SK-N-SH (cell line): ENCODE results near the gene SLX4IP. TPM values are rescaled to one million over a fixed set of nuclear protein-coding genes. Genes with fewer than 3 reads are reported as not detected.

ENCODE experiments used
- CTCF ChIA-PET: fragments of 300-600, 350-600 bp; formaldehyde crosslinking; extraction: SDS; loops from one replicate; lab custom pipeline; 2021; lab: Yijun Ruan, JAX
- POLR2A ChIA-PET: fragments of 350-600 bp; sonication (Branson Sonifier 250); formaldehyde crosslinking; extraction: SDS; loops from one replicate; lab custom pipeline; 2020; ENCODE audit warnings: antibody characterized with exemption, inconsistent platforms; lab: Yijun Ruan, JAX
- DNase-seq: peaks from one replicate; pipeline ENCODE4 v3.0.0; 2012
- H2AFZ ChIP-seq: fragments of 200-600 bp; sonication (generic); 2 replicates; pipeline ENCODE4 v1.8.1; 2016; ENCODE audit warnings: antibody characterized with exemption, mild to moderate bottlenecking, low read depth
- H3F3A ChIP-seq: fragments of 200-600 bp; sonication (generic); replicated peaks from 2 replicates; pipeline ENCODE3; 2016; ENCODE audit warnings: antibody characterized with exemption, mild to moderate bottlenecking; ENCODE audit not compliant: insufficient read depth
- H3K27ac ChIP-seq, 2 experiments: fragments of 200-500 bp in 1 of 2; fragments of 200-600 bp in 1 of 2; sonication (Bioruptor generic) in 1 of 2; sonication (generic), shearing (Covaris generic) in 1 of 2; 2 replicates each; pipeline versions ENCODE4 v1.5.1 to v1.6.1; 2014 to 2016; ENCODE audit warnings: low read depth in 2 of 2, inconsistent platforms in 1 of 2, low read length in 1 of 2, mild to moderate bottlenecking in 1 of 2, mixed read lengths in 1 of 2
- H3K27me3 ChIP-seq: fragments of 200-600 bp; sonication (generic), shearing (Covaris generic); 2 replicates; pipeline ENCODE4 v1.6.1; 2016; ENCODE audit warnings: mixed run types; ENCODE audit not compliant: insufficient read depth
- H3K36me3 ChIP-seq, 2 experiments: fragments of 200-500 bp in 1 of 2; fragments of 200-600 bp in 1 of 2; sonication (Bioruptor generic) in 1 of 2; sonication (generic) in 1 of 2; replicated peaks in 1 of 2; 2 replicates each; pipeline versions ENCODE3 to v1.5.1; 2014 to 2016; ENCODE audit warnings: low read length in 1 of 2, mild to moderate bottlenecking in 1 of 2; ENCODE audit not compliant: insufficient read depth in 2 of 2, control insufficient read depth in 1 of 2
- H3K4me1 ChIP-seq, 2 experiments: fragments of 200-500 bp in 1 of 2; fragments of 200-600 bp in 1 of 2; sonication (Bioruptor generic) in 1 of 2; sonication (generic), shearing (Covaris generic) in 1 of 2; 2 replicates each; pipeline versions ENCODE4 v1.5.1 to v1.6.1; 2014 to 2016; ENCODE audit warnings: low read depth in 1 of 2, low read length in 1 of 2, mixed run types in 1 of 2; ENCODE audit not compliant: insufficient read depth in 2 of 2, control insufficient read depth in 1 of 2
- H3K4me2 ChIP-seq: fragments of 200-600 bp; sonication (generic), shearing (Covaris generic); 2 replicates; pipeline ENCODE4 v1.6.1; 2017; ENCODE audit warnings: mixed run types
- H3K4me3 ChIP-seq, 2 experiments: fragments of 200-500 bp in 1 of 2; fragments of 200-600 bp in 1 of 2; sonication (Bioruptor generic) in 1 of 2; sonication (generic), shearing (Covaris generic) in 1 of 2; 2 replicates each; pipeline versions ENCODE4 v1.5.1 to v1.8.1; 2014 to 2016; ENCODE audit warnings: low read depth in 2 of 2, inconsistent platforms in 1 of 2, low read length in 1 of 2, mild to moderate bottlenecking in 1 of 2, mixed read lengths in 1 of 2, moderate library complexity in 1 of 2
- H3K79me2 ChIP-seq: fragments of 200-600 bp; sonication (generic); 2 replicates; pipeline ENCODE4 v1.8.1; 2017; ENCODE audit warnings: mild to moderate bottlenecking; ENCODE audit not compliant: insufficient read depth
- H3K9ac ChIP-seq: fragments of 200-600 bp; sonication (generic); 2 replicates; pipeline ENCODE4 v1.6.1; 2017; ENCODE audit warnings: mixed run types
- H3K9me2 ChIP-seq: fragments of 200-600 bp; sonication (generic); 2 replicates; pipeline ENCODE4 v1.6.1; 2017; ENCODE audit warnings: mixed run types
- H3K9me3 ChIP-seq: fragments of 200-600 bp; sonication (generic); 2 replicates; pipeline ENCODE4 v1.6.1; 2017; ENCODE audit warnings: mixed run types, mild to moderate bottlenecking, moderate library complexity
- H4K20me1 ChIP-seq: fragments of 200-600 bp; sonication (generic); 2 replicates; pipeline ENCODE4 v1.6.1; 2017; ENCODE audit warnings: mild to moderate bottlenecking, mixed run types; ENCODE audit not compliant: insufficient read depth
- CTCF ChIP-seq: fragments of 200-600 bp; sonication (generic); IDR thresholded peaks from 2 replicates; pipeline ENCODE4 v1.6.1; 2017; ENCODE audit warnings: antibody characterized with exemption, mild to moderate bottlenecking, moderate library complexity
- ELF1 ChIP-seq: IDR thresholded peaks from 2 replicates; pipeline ENCODE4 v1.4.0; 2012
- EP300 ChIP-seq, 2 experiments: IDR thresholded peaks; 2 replicates each; pipeline versions ENCODE4 v1.4.0 to v1.6.1; 2012; ENCODE audit warnings: borderline replicate concordance in 1 of 2, low read depth in 1 of 2, low read length in 1 of 2
- FOXM1 ChIP-seq: IDR thresholded peaks from 2 replicates; pipeline ENCODE4 v1.4.0; 2012; ENCODE audit warnings: low read depth, mild to moderate bottlenecking
- GABPA ChIP-seq: IDR thresholded peaks from 2 replicates; pipeline ENCODE4 v1.4.0; 2012; ENCODE audit warnings: low read depth, mild to moderate bottlenecking
- MAX ChIP-seq: IDR thresholded peaks from 2 replicates; pipeline ENCODE4 v1.4.0; 2012; ENCODE audit warnings: low read depth
- NFIC ChIP-seq: IDR thresholded peaks from 2 replicates; pipeline ENCODE4 v1.4.0; 2012; ENCODE audit warnings: borderline replicate concordance
- RAD21 ChIP-seq: IDR thresholded peaks from 2 replicates; pipeline ENCODE4 v1.6.1; 2012; ENCODE audit warnings: mild to moderate bottlenecking, low read length
- RCOR1 ChIP-seq: fragments of 150-350 bp; IDR thresholded peaks from 2 replicates; pipeline ENCODE4 v1.6.1; 2017; ENCODE audit warnings: antibody characterized with exemption, low read length
- RFX5 ChIP-seq: IDR thresholded peaks from 2 replicates; pipeline ENCODE4 v1.6.1; 2012; ENCODE audit warnings: mild to moderate bottlenecking, improper control_type of control experiment, low read length
- RXRA ChIP-seq: IDR thresholded peaks from 2 replicates; pipeline ENCODE4 v1.4.0; 2012; ENCODE audit warnings: low read depth, mild to moderate bottlenecking, borderline replicate concordance
- SIN3A ChIP-seq: IDR thresholded peaks from 2 replicates; pipeline ENCODE4 v1.6.1; 2012; ENCODE audit warnings: low read depth, mild to moderate bottlenecking, low read length, moderate library complexity, borderline replicate concordance
- TAF1 ChIP-seq: IDR thresholded peaks from 2 replicates; pipeline ENCODE4 v1.6.1; 2012; ENCODE audit warnings: low read depth, mild to moderate bottlenecking, low read length, moderate library complexity, borderline replicate concordance
- TCF12 ChIP-seq: IDR thresholded peaks from 2 replicates; pipeline ENCODE4 v1.4.0; 2012
- TEAD4 ChIP-seq: IDR thresholded peaks from 2 replicates; pipeline ENCODE4 v1.4.0; 2012; ENCODE audit warnings: mild to moderate bottlenecking, borderline replicate concordance; ENCODE audit not compliant: insufficient read depth
- USF1 ChIP-seq: IDR thresholded peaks from 2 replicates; pipeline ENCODE4 v1.4.0; 2012; ENCODE audit warnings: low read depth, borderline replicate concordance
- WGBS: methylation state at CpG from one replicate; pipeline ENCODE4 v1.1.6; 2017; ENCODE audit warnings: low lambda C conversion rate; 5-methylcytosine and 5-hydroxymethylcytosine counted together
- polyA plus RNA-seq, 3 experiments: library from polyadenylated mRNA; depleted of rRNA; stranded (reverse); fragments of >200 nt; gene quantifications; 2 replicates each; pipeline ENCODE4 v1.2.3, GENCODE V29; 2012
- TF ChIP-seq, protein P1 (sequence below): IDR thresholded peaks from 2 replicates; pipeline ENCODE4 v1.4.0; 2012; ENCODE audit warnings: low read depth, borderline replicate concordance

SLX4IP gene
- polyA plus RNA-seq, 1 of the 3 experiments (the other 2 are of a cell fraction), result 1.3 TPM

DNA sequence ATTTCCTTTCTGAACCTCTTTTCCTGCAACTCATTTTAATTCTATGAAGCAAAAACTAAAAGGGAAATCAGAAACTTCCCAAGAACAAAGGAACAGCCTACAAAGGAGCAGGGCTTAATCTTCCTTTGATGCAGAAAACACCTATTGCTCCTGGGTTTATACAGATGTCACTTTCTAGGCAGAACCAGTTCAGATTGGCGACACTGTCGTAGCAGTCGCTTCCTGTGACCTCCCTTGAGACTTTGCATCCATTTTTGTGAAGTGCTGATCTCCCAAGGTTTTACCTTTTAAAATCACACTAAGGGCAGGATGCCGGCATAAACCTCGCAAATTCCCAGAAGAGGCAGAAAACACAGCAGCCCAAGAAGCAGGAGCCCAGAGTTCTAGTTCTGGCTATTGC, 198.6 kb downstream of the SLX4IP start:
- peaks cover 20 to 21% of the 10 kb centered on the region in 2 experiments for H3K4me1 ChIP-seq
- no peaks in the 10 kb centered on the region for H3K27me3 ChIP-seq
- H3F3A ChIP-seq, result peaks cover 27% of the 10 kb centered on the region
- 100% methylated on average over 5 of the region's 5 CpGs for WGBS
- H3K36me3 ChIP-seq, result peaks cover 6 to 11% of the 10 kb centered on the region in 2 experiments
- ChIA-PET CTCF (interaction anchor here (0.7 kb wide), 1 partner anchor 11 kb away, joined by 3 read pairs; no protein-coding TSS in a partner anchor), POLR2A (no interaction called here)
- DNase-seq, result no peak
- no peaks in the 10 kb centered on the region for H3K9me3 ChIP-seq
- H3K4me3 ChIP-seq, result no peak overlapping the region
- H4K20me1 ChIP-seq, result no peaks in the 10 kb centered on the region; the same call in 1 of the 2 replicates
- H3K79me2 ChIP-seq, result 0 out of 2 replicates have a peak, but pooled peaks cover 5% of the 10 kb centered on the region
- no peak overlapping the region for H2AFZ ChIP-seq
- no peak for TF ChIP-seq TAF1
- TF ChIP-seq, protein P1, sequence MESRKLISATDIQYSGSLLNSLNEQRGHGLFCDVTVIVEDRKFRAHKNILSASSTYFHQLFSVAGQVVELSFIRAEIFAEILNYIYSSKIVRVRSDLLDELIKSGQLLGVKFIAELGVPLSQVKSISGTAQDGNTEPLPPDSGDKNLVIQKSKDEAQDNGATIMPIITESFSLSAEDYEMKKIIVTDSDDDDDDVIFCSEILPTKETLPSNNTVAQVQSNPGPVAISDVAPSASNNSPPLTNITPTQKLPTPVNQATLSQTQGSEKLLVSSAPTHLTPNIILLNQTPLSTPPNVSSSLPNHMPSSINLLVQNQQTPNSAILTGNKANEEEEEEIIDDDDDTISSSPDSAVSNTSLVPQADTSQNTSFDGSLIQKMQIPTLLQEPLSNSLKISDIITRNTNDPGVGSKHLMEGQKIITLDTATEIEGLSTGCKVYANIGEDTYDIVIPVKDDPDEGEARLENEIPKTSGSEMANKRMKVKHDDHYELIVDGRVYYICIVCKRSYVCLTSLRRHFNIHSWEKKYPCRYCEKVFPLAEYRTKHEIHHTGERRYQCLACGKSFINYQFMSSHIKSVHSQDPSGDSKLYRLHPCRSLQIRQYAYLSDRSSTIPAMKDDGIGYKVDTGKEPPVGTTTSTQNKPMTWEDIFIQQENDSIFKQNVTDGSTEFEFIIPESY, result no peak
- TF ChIP-seq MAX, result no peak
- TF ChIP-seq RFX5, result no peak
- TF ChIP-seq USF1, result no peak
- TF ChIP-seq SIN3A, result no peak
- no peak for TF ChIP-seq GABPA
- no peak for TF ChIP-seq CTCF
- TF ChIP-seq FOXM1, result no peak
- H3K4me2 ChIP-seq, result no peak overlapping the region
- H3K27ac ChIP-seq, result no peak overlapping the region
- no peak overlapping the region for H3K9ac ChIP-seq
- no peaks in the 10 kb centered on the region for H3K9me2 ChIP-seq

GRCh38 chr20:10634211-10634610, 199.1 kb downstream of the SLX4IP start:
- Histone ChIP-seq H3K27me3 (no peaks in the 10 kb centered on the region), H3K27ac (peak overlapping the region in 1 of 2 experiments; percentile 70; a peak in 1 of 4 replicates), H3K4me2 (no peak overlapping the region; the same call in 1 of the 2 replicates), H3K4me1 (peaks cover 20 to 21% of the 10 kb centered on the region in 2 experiments), H4K20me1 (no peaks in the 10 kb centered on the region; the same call in 1 of the 2 replicates), H3K9ac (no peak overlapping the region), H2AFZ (no peak overlapping the region), H3K4me3 (no peak overlapping the region), H3F3A (peaks cover 32% of the 10 kb centered on the region), H3K36me3 (peaks cover 10 to 16% of the 10 kb centered on the region in 2 experiments), H3K9me2 (no peaks in the 10 kb centered on the region), H3K9me3 (no peaks in the 10 kb centered on the region), H3K79me2 (peaks cover 8% of the 10 kb centered on the region; the same call in 1 of the 2 replicates)
- TF ChIP-seq RXRA, result no peak
- TF ChIP-seq RAD21, result no peak
- no peak for TF ChIP-seq TEAD4
- TF ChIP-seq SIN3A, result no peak
- TF ChIP-seq TCF12, result no peak
- no peak for TF ChIP-seq RFX5
- no peak for TF ChIP-seq ELF1
- no peak for TF ChIP-seq NFIC
- no peak for TF ChIP-seq RCOR1
- no peak for TF ChIP-seq EP300 (IDR thresholded peaks at IDR 0.05; ENCODE audit: borderline replicate concordance in 1 of 2, low read depth in 1 of 2, low read length in 1 of 2)
- WGBS, result 96% methylated on average over 5 of the region's 5 CpGs
- POLR2A ChIA-PET, result no interaction called here
- DNase-seq, result no peak
- CTCF ChIA-PET, result interaction anchor here (0.7 kb wide), 1 partner anchor 11 kb away, joined by 3 read pairs; no protein-coding TSS in a partner anchor
